ENCODE data around the gene CCT7.

The CCT7 gene

DNA sequence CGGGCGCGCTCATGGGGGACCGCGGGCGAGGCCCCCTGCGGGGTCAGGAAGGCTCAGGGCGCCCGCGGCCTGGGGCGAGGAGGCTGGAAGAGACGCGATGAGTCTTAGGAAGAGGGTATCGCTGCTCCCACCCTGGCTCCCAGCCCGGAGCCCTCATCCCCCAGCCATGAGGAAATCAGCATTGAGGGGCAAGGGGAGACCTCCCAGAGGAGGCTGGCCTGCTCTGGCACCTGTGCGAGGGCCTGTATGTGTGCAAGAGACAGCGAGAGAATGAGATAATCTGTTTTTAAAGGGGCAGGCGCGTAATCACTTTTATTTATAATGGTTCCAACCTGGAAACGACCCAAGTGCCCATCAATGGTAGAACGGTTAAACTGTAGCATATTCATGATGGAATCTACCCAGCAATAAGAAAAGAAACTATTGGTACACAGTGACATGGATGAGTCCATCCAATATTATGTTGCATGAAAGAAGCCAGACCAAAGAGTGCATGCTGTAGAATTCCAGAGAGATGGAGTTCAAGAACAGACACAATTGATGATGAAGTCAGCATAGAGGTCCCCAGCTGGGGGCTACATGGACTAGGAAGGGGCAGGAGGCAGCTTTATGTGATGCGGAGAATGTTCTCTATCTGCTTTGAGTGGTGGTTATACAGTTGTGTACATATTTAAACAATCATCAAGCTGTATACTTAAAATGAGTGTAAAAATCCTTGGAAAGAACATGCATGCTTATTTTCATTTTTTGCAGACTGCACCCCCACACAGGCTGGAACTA, 35.8 kb downstream of the CCT7 start:
- no peak for DNase-seq

- no peak for DNase-seq
These were observed 38.2 kb downstream of the CCT7 start for GRCh38 chr2:73272270-73272669.

DNA sequence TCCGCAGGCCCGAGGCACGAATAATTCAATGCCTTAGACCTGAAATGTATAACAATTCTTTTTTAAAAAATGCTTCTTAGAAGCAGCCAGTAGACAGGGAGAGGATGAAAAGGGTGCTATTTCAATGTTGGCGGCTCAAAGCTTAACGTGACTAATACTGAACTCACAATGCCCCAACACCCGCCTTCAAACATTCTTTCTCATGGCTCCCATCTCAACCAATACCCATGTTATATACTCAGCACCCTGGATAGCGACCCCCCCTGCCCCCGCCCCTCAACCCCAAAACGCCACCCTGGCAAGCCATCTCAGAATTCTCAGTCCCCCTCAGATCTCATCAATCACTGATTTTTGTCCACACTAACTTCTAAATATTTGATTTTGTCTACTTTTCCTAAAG, 45.7 kb downstream of the CCT7 start:
- DNase-seq = no peak

GRCh38 chr2:73281244-73281643, 47.1 kb downstream of the CCT7 start:
- DNase-seq = no peak

DNA sequence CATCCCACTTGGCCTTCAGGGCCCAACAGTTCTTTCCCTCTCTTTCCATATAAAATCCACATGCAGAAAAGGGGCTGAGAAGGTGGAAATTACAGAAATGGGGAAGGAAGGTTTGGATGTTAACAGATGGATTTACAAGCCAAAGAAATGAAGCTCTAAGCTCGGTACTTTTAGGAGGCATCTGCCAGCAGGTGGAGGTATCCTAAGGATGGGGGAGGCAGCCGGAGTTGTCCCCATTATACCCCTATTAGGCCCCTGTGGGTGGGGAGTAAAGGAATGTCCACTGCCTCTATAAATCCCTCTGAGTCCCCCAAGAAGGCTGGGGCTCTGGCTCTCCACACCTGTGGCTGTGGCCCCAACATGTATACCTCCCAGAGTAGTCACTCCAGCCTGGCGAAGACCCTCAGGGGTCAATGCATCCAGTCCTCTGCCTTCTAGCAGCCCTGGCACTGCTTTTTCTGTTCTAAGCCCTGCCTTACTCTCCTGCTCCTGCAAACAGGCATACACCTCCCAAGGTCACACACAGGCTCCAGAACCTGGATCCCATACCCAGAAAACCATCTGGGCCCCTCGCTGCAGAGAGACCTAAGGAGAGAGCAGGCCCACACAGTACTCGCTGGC, 48.9 kb downstream of the CCT7 start:
- no peak for DNase-seq

DNA sequence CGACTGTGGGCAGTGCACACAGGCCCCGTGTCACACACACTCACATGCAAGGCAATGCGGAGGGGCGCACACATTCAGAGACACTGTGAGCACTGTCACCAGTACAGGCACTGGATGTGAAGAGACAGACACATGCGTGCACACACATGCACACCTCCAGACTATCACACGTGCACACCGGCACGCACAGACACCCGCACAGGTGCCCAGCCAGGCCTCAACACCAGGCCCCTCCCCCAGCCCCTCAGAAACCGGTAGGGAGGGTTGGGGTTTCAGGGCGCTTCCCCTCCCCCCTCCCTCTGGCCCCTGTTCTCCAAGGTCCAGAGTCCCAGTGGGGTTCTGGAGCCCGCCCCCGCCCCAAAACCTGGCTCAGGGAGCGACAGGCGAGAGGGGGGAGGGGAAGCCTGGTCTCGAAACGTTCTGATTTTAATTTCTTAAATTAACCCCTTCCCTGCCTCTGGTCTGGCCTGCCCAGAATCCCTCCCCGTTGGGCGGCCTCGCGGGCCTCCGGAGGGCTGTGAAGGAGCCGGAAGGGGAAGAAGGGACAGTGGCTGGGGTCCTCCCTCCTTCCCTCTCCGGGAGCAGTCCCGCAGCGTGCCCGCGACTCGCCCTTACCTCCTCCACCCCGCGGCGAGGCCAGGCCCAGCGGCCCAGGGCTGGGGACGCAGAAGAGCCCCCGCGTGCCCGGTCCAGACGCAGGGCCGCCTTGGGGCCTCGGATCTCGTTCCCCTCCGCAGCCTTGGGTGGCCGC, 49.6 kb downstream of the CCT7 start:
- no peak for DNase-seq

DNA sequence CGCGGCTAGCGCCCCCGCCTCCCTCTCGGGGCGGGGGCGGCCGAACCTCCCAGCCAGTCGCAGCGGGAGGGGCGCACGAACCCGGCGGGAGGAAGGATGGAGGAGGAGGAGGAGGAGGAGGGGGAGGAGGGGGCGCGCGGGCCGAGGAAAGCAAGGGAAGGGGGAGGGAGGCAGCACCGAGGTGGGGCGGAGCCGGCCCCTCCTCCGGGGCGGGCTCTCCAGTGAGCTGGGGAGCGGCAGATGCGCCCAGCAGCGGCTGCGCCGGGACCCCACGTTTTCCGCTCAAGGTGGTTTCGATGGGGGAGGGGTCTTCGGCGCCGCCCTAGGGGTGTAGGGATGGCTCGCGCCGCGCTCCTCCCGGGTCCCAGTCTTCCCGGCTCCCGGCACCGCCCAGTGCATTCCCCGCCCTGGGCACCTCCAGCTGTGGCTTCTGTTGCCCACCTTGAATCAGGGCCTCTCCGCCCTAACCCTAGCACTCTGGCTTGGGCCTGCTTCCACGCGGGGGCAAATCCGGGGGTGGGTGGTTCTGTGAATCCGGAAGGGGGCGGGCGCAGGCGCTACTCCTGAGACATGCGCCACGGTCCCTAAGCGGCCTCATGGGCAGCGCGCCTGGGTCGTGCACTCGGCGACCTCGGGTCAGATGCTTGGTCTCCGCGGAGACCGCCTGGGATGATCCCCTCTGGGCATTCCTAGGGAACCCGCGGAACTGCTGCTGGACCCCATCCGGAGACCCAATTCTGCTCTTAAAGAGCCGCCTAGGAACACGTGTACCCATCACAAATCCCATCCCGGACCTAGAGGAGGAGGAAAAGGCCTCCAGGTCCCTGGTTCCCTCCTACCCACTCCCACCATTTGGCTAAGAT, 50.4 kb downstream of the CCT7 start, which contains the start of gene FBXO41:
FBXO41 (minus strand) TSS at position 183 of the 863 bp plus-strand sequence. CDS start 14,848 bp downstream, outside the sequence.
- peak; percentile 42 for DNase-seq

DNA sequence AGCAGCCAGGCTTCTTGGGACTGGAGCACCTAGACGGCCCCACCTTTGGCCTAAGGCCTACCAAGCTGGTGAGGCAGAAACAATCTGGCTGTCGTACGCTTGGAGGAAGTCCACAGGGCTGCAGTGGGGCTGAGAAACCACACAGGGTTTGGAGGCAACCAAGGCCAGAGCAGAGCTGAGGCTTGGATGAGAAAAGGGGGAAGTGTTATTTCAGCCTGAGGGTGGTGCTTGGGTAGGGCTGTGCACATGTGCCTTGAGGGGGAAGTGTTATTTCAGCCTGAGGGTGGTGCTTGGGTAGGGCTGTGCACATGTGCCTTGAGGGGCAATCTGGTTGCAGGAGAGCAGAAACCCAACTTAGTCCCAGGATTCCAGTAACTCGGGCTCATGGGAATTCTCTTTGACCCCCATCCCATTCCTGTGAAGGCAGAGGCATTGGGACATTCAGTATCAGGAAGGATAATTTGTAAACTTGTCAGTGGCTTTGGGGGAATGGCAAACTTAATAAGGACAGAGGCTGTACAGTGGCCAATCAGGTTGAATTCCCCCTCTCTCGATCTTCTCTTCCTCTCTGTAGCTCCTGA, 51.1 kb downstream of the CCT7 start:
- no peak for DNase-seq

GRCh38 chr2:73286134-73286655, 52.1 kb downstream of the CCT7 start:
- DNase-seq = no peak

DNA sequence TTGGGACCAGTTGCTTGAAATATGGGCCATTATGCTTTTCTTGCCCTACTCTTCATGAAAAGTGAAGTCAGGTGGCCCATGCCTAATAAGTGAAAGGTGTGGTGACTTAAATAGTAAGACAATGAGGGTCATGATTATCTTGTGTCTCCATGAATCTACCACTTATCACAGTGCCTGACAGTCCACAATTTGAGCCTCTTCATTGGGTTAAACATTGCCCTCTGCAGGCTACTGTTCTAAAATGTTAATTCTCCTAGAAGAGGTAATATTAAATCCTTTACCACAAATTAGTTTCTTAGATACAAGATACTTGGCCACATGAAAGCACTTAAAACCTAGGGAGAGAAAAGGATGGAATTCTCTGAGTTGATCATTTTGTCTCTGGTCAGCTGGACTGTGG, 55.2 kb downstream of the CCT7 start:
- no peak for DNase-seq

- peak; percentile 36 for DNase-seq
These were observed 56.1 kb downstream of the CCT7 start for GRCh38 chr2:73290049-73290839.

GRCh38 chr2:73291093-73291460, 57.0 kb downstream of the CCT7 start:
- peak; percentile 41 for DNase-seq

DNA sequence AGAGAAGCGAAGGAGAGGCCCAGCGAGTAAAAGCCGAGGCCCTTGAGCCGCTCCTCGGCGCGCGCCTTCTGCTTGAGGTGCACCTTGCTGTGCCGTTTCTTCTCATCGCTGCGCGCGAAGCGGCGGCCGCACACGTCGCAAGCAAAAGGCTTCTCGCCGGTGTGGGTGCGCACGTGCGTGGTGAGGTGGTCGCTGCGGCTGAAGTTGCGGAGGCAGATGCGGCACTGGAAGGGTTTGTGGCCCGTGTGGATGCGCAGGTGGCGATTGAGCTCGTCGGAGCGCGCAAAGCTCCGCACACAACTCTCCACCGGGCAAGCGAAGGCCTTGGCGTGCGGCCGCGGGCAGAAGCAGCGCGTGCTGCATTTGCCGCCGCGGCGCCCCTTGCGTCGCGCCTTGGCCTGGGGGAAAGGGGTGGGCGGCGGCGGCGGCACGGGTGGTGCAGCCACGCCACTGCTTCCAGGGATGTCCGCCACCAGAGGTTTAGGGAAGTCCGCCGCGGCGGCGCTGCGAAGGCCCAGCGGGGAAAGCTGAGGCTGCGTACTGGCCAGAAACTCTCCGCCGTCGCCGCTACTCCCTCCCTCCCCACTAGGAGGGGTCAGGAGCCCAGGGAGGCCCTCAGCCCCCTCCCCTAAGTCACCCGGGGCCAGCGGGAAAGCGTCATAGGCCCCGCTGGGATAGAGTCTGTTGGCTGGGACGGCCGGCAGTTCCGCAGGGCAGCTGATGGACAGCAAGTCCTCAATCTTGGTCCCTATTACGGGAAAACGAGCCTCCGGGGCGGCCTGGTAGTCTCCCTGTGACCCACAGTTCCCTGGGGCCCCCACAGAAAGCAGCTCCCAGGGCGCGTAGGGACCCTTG, 57.6 kb downstream of the CCT7 start:
- no peak for DNase-seq

DNA sequence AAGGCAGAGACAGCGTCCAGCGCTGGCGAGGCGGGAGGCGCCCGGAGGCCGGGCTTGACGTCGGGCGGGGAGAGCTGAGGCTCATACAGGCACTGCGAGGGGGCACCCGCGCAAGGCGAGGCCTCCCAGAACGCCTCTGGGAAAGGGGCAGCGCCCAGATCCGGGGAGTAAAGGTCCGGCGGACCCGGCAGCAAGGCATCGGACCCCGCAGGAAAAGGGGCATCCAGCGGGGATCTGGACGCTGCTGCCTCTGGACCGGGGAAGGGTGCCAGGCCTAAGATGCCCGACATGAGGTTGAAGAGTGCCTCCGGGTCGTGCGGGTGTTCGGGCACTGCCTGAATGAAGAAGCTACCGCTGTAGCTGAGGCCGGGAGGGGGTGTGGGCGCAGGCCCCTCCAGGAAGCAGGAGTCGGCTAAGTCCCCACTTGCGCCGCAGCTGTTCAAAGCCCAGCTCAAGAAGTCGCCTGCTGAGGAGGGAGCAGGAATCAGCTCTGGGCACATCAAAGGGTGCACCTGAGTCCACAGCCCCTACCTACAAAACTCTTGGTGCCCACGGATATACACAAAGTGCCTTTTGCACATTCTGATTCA, 58.3 kb downstream of the CCT7 start:
- DNase-seq = no peak

DNA sequence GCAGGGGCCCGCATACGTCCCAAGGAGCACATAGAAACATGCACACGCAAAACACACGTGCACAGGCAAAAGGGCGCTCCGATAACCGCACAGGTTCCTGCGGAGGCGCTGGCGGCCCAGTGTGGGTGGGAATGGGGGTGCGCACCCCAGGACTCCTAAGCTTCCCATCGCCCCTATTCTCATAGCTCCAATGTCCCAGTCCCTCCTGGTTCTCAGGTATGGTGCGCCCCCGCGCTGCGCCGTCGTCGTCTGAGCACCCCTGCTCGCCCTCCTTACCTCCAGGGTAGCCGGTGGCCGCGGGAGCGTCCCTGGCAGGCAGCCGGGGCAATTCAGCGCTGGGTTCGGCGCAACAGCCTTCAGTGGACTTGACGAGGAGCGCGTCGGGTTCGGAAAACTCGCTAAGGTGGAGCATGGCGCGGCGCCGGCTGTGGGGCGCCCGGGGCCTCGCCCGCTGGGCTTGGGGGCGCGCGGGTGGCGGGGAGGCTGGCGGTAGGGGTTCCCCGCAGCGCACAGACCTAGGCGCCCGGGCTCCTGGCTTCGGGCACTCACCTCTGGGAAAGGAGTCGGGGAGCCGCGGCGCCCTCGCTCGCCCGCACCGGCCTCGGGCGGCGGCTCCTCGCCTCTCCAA, 58.9 kb downstream of the CCT7 start:
- no peak for DNase-seq

GRCh38 chr2:73293534-73294171, 59.5 kb downstream of the CCT7 start, which contains the start of gene EGR4:
TSS of gene EGR4 (minus strand) at chr2:73293548. CDS start at chr2:73293317, 231 bp downstream.
- DNase-seq = peak; percentile 61

- no peak for DNase-seq
These were observed 60.1 kb downstream of the CCT7 start for GRCh38 chr2:73294239-73294638.

DNA sequence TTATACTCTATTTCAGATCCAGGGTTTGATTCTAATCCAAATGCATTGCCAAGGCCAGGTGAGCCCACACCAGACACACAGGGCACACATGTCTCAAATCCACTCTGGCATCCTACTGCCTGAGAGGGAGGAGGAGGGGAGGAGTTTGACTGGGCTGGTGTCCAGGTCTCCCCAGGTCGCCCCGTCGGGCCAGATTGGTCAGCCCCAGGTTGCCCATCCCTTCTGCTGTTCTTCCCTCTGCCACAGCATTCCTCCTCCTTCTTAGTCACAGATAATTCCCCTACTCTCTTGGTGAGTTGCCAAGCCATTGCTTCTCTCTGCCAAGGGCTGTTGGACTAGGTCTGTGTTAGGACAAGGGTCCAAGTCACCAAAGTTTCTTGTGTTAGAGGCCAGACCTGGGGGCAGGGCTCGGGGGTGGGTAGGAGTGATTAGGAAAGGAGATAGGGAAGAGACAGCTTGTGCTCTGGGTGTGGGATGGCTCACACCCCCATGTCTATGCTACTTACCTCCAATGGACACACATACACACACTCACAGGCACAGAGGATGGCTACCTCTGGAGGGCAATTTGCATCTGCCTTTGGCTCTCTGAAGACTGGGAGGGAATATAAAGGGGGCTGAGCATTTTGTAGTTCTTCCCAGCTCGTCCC, 61.8 kb downstream of the CCT7 start:
- DNase-seq = peak; percentile 16
